ENCODE data around the gene CPLX3.
"Not testable (repeated sequence)": the region's sequence is repeated elsewhere in the genome, so short reads cannot be mapped to it uniquely, and the experiment has no call there.

The CPLX3 gene, protein sequence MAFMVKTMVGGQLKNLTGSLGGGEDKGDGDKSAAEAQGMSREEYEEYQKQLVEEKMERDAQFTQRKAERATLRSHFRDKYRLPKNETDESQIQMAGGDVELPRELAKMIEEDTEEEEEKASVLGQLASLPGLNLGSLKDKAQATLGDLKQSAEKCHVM

GRCh38 chr15:74826364-74826819, at the start of gene CPLX3:
Gene CPLX3, plus strand, starts transcription at chr15:74826627. Its CDS starts 77 bp downstream, at chr15:74826704.
- DNase-seq = no peak

DNA sequence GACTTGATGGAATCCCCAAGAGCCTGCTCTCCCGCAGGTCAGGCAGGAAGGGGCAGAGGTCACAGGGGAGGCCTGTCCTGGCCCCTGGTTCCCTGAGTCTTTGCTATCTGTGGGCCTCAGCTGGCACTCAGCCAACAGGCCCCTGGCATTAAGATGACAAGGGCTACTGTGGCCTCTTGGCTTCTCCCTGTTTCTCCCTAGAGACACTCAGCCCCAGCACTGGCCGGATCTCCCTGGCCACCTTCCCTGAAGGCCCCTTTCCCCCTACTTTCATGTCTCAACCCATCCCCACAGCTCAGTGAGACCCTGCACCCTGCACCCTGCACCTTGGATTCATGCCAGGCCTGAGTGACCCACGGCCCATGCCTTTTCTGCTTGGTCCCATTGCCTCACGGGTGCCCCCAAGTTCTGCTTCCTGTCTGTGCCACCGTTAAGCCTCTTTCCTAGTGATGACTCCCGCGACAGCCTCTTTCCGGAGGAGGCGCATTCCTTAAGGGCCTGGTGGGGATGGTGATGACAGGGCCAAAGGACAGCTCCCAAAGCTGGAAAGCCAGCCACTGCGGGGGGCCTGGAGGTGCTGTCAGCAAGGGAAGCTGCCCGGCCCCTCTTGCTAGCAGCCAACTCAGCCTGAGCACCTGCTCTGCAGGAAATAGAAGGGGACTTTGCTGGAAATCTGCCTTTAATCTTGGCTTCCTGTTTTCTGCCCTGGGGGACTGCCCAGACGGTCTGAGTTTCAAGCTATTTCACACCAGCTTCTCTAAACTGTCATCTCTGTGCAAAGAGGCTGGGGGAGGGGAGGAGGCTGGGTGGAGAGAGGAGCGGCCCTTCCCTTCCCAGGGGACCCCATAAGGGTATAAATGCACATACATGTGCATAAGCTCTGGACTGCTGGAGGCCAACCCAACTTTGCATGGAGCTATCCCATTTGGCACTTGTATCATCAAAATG, 49.3 kb upstream of the CPLX3 start:
- DNase-seq = no peak

GRCh38 chr15:74777769-74778598, 48.4 kb upstream of the CPLX3 start:
- DNase-seq = no peak

- DNase-seq = no peak
Measured at GRCh38 chr15:74778599-74778970, 47.8 kb upstream of the CPLX3 start.

- no peak for DNase-seq
Measured at GRCh38 chr15:74779162-74779648, 47.2 kb upstream of the CPLX3 start.

DNA sequence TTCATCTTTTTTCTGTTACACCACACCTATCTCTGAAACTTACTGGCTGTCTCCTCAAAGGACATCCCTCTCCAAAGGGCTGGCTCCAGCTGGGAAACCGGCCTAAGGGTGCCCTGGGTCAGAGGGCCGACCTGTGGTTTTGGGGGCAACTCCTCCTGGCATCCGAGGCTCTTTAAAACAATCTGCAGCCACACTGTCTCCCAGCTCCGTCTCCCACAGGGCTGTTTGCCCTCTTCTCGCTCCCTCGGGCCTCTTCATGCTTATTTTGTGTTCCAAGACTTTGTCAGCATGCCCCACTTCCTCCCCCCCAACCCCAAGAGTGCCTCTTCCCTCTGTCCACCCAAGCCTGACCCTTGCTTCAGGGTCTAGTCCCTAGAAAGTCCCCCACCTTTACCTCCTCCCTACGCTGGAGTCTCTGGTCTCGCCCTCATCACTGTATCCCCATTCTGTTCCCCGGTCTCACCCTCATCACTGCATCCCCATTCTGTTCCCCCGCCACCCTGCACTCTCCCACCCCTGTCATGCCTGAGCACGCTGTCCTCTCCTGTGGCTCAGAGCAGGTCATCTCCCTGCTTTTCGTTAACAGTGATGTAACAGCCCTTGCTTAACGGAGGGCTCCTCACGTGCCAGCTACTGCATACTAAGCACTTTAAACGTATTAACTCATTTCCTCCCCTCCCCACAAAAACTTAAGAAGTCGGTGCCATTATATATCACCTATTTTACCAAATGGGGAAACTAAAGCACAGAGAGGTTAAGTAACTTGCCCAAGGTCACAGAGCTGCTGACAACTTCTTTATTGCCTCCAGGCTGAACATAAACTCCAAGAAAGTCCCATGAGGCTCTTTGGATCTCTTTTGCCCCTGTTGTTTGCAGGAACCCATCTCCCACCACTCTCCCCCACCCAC, 45.6 kb upstream of the CPLX3 start:
- no peak for DNase-seq

- DNase-seq = peak; percentile 61
Measured at GRCh38 chr15:74781431-74782258, 44.8 kb upstream of the CPLX3 start, which contains the start of gene CSK. Gene CSK, plus strand, starts transcription at chr15:74782080. Its CDS starts 16,218 bp downstream, at chr15:74798298.

DNA sequence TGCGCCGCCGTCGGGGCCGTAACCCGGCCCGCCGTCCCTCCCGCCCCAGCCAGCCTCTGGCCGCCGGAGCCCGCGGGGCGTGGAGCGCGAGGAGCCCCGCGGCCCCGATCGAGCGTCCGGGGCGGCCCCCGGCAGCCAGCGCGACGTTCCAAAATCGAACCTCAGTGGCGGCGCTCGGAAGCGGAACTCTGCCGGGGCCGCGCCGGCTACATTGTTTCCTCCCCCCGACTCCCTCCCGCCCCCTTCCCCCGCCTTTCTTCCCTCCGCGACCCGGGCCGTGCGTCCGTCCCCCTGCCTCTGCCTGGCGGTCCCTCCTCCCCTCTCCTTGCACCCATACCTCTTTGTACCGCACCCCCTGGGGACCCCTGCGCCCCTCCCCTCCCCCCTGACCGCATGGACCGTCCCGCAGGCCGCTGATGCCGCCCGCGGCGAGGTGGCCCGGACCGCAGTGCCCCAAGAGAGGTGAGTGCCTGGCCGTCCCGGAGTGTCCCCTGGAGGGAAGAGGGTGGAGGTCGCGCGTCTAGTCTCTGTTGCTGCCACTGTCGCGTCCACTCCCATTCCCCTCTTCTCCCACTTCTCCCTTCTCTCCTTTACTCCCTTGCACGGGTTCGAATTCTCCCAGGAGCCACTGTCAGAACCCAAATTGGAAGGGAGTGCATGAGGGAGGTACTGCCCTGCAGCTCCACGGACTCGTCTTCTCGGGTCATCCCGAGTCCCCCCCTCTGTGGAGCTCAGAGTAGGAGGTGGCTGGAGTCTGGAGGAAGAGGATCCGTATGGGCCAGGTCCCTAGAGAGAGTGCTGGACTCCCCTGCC, 44.0 kb upstream of the CPLX3 start:
- DNase-seq = no peak

- no peak for DNase-seq
Measured at GRCh38 chr15:74783072-74783807, 43.2 kb upstream of the CPLX3 start.

DNA sequence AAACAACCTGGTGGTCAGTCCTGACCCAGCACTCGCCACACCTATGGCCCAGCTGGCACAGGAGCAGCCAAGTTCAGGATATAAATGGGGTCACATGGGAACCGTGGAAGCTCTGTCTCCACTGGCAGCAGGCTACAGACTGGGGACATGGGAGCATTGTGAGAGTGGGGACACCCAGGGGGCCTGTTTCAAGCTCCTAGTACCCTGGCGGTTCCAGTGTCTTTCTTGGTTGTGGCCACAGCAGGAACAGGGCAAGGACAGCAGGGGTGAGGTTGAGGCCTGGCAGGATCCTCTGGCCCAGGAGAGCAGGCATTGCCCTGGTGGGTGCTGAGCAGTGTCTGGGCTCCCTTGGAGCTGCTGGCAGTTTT, 42.6 kb upstream of the CPLX3 start:
- no peak for DNase-seq

DNA sequence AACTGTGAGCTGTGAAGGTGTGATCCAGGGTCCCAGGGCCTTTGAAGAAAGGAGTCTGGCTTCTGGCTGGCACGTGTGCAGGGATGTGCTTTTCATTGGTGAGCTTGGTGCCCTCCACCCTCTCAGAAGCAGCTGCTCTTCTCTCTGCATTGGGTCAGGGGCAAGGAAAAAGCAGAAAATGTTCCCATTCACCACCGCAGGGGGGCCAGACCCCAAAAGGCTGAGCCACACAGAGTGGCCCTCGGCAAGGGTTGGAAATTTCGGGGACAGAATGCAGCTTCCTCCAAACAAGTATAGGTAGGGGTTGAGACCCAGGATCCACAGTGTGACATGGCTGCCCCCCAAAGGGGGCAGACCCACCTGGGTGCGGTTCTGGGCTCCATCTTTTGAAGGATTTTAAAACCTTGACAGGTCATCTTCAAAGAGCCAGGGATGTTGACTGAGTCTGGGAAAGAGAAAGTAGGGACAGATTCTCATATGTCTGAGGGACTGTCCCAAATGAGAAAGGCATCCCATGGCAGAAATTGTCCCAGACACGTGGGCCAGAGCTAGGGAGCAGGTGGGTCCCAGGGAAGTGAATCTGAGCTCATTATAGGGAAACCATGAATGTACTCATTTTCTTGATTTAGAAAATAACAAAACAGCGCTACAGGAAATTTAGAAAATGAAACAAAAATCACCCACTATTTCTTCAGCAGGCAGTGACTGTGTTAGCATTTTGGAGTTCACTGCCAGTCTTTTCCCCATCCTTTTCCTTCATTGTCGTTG, 41.8 kb upstream of the CPLX3 start:
- no peak for DNase-seq

DNA sequence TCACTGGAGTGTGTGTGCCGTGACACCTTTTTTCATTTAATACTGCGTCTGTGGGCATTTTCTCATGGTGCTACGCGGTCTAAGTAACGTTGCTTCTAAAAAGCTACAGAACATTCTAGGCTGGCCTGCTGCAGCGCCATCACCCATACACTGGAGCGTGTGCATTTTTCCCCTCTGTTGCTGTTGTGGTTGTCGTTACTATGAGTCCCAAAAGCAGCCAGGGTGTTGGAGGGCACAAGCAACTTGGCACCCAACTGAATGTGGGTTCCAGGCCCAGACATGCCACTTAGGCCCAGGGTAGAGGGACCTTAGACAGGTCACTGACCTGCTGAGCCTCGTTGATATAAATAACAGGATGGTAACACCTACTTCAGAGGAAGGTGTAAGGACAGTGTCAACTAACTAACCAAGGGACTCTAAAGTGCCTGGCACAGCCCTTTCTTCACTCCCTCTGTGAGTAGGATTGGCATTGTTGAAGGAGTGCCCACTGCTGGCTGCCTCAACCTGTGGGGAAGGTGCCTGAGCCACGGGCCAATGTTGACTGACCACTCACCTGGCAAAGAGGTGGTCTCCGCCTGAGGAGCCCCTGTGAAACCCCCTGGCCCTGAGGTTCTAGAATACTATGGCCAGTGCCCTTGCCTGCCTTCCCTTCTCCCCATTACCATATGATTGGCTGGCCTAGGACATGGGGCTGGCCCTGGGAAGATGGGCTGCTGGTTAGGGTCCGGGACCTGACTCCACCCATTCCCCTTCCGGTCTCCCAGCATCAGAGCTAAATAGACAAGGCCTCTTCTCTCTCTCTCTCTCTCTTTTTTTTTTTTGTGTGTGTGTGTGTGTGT, 41.0 kb upstream of the CPLX3 start:
- no peak for DNase-seq

DNA sequence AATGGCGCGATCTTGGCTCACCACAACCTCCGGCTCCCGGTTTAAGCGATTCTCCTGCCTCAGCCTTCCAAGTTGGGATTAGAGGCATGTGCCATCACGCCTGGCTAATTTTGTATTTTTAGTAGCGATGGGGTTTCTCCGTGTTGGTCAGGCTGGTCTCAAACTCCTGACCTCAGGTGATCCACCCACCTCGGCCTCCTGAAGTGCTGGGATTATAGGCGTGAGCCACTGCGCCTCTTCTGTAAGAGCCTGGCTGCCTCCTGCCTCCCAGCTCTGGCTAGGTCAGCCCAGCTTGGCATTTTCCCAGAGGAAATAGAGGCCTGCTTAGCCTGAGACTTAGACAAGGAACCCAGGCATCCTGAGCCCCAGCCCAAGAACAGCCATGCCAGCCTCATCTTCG, 40.3 kb upstream of the CPLX3 start:
- DNase-seq = not testable (repeated sequence)

- DNase-seq = no peak
Measured at GRCh38 chr15:74786551-74787165, 39.8 kb upstream of the CPLX3 start.

- DNase-seq = no peak
Measured at GRCh38 chr15:74787251-74788041, 39.0 kb upstream of the CPLX3 start.

DNA sequence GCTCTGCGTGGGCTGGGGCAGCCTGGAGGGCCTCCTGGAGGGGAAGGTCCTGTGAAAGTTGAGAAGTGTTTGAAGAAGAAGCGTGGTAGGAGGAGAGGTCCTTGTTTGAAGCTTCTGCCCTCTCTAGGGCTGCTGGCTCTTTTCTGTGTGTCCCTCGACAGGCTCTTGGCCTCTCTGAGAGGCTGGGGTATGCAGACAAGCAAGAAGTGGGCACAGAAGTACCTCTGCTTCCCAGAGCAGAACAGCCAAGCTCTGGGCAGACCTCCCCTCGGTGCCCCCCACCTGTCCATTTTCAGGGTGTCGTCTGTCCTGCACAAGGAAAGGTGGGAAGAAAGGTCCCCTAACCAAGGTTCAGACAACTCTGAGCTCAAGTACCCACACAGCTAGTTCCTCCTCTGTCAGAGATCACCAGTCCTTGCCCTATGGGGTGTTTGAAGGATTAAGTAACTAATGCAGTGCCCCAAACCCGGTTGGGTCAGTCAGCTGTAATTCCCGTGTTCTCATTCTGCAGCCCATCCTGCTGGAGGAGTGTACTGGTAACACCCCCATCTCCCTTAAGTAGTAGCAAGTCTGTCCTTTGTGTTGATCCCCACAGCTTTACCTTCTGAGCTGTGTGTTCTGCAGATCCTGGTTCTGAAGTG, 38.3 kb upstream of the CPLX3 start:
- no peak for DNase-seq
